Endothelial cell (in vitro differentiated cells): ENCODE data around the gene C22orf15. TPM values are rescaled to one million over a fixed set of nuclear protein-coding genes. Genes with fewer than 3 reads are reported as not detected.

Source experiments
- DNase-seq: peaks from one replicate; pipeline ENCODE4 v3.0.0; 2021; ENCODE audit warnings: low spot score
- H3K27ac Mint-ChIP-seq: one replicate; pipeline ENCODE4 v1.8.0; 2021; ENCODE audit warnings: mixed read lengths, inconsistent platforms; ENCODE audit not compliant: unreplicated experiment
- H3K27me3 Mint-ChIP-seq: one replicate; pipeline ENCODE4 v1.8.0; 2021; ENCODE audit warnings: mild to moderate bottlenecking, moderate library complexity, mixed read lengths, inconsistent platforms; ENCODE audit not compliant: unreplicated experiment
- H3K36me3 Mint-ChIP-seq: one replicate; pipeline ENCODE4 v1.8.0; 2021; ENCODE audit warnings: mild to moderate bottlenecking, low read depth, mixed read lengths, inconsistent platforms; ENCODE audit not compliant: unreplicated experiment
- H3K4me1 Mint-ChIP-seq: one replicate; pipeline ENCODE4 v1.8.0; 2021; ENCODE audit warnings: mild to moderate bottlenecking, mixed read lengths, inconsistent platforms; ENCODE audit not compliant: unreplicated experiment
- H3K4me3 Mint-ChIP-seq: one replicate; pipeline ENCODE4 v1.8.0; 2021; ENCODE audit warnings: mild to moderate bottlenecking, mixed read lengths, inconsistent platforms; ENCODE audit not compliant: unreplicated experiment
- H3K9me3 Mint-ChIP-seq: one replicate; pipeline ENCODE4 v1.8.0; 2021; ENCODE audit warnings: mixed read lengths, inconsistent platforms; ENCODE audit not compliant: unreplicated experiment
- total RNA-seq: library from RNA; stranded (reverse); fragmentation: NEBNext Ultra II Directional; extraction: Animal tissue kit (Norgen Biotek cat#: 25700); gene quantifications from one replicate; pipeline ENCODE4 v1.2.1, GENCODE V29; 2021; ENCODE audit not compliant: unreplicated experiment
- TF ChIP-seq, protein P1 (sequence below): fragments of 200-600 bp; sonication (generic); IDR thresholded peaks from one replicate; pipeline ENCODE4 v1.5.0; 2021; ENCODE audit warnings: antibody characterized with exemption; ENCODE audit not compliant: unreplicated experiment

The C22orf15 gene
- total RNA-seq, 1 donor from 2014 or later = 2.0 TPM

DNA sequence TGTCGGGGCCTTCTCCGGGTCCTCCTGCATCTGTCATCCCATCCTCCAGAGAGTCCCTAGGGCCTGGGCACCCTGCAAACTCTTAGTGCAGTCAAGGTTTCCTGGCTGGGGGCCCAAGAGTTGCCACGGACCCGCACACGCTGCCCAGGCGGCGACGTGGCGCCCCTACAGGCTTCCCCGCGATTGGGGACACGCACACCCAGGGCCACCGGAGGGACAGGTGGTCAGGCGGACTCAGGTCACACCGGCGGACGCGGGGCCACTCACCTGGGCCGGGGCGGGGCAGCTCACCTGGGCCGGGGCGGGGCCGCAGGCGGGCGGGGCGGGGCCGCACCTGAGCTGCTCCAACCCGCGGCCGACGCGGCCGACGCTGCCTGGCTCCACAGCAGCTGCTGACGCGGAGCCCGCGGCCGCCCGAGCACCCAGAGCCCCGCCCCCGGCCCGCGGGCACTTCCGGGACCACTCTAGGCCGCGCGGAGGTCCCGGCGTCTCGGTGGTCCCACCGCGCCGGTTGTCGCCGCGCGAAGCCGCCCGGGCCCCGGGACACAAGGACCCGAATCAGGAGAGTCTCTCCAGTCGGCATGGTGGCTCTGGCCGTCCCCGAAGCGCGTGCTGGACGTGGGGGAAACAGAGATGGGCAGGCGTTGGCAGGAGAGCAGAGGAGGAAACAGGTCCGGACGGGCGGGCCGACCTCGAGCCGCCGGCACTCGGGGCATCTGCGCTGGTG, 11.9 kb upstream of the C22orf15 start, which contains the start of gene ZNF70:
Gene ZNF70, minus strand, starts transcription at position 399 of the 727 bp plus-strand sequence. CDS start 5,972 bp downstream, outside the sequence.
- H3K36me3 Mint-ChIP-seq = peaks cover 5% of the 10 kb centered on the region
- H3K4me1 Mint-ChIP-seq = peaks cover 13% of the 10 kb centered on the region
- DNase-seq = peak; percentile 82
- H3K9me3 Mint-ChIP-seq = no peaks in the 10 kb centered on the region
- peaks cover 4% of the 10 kb centered on the region for H3K27me3 Mint-ChIP-seq
- H3K27ac Mint-ChIP-seq = no peak within 1 kb of the TSS
- TF ChIP-seq, protein P1, sequence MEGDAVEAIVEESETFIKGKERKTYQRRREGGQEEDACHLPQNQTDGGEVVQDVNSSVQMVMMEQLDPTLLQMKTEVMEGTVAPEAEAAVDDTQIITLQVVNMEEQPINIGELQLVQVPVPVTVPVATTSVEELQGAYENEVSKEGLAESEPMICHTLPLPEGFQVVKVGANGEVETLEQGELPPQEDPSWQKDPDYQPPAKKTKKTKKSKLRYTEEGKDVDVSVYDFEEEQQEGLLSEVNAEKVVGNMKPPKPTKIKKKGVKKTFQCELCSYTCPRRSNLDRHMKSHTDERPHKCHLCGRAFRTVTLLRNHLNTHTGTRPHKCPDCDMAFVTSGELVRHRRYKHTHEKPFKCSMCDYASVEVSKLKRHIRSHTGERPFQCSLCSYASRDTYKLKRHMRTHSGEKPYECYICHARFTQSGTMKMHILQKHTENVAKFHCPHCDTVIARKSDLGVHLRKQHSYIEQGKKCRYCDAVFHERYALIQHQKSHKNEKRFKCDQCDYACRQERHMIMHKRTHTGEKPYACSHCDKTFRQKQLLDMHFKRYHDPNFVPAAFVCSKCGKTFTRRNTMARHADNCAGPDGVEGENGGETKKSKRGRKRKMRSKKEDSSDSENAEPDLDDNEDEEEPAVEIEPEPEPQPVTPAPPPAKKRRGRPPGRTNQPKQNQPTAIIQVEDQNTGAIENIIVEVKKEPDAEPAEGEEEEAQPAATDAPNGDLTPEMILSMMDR = no peak
- peak within 1 kb of the TSS; percentile 89 for H3K4me3 Mint-ChIP-seq

DNA sequence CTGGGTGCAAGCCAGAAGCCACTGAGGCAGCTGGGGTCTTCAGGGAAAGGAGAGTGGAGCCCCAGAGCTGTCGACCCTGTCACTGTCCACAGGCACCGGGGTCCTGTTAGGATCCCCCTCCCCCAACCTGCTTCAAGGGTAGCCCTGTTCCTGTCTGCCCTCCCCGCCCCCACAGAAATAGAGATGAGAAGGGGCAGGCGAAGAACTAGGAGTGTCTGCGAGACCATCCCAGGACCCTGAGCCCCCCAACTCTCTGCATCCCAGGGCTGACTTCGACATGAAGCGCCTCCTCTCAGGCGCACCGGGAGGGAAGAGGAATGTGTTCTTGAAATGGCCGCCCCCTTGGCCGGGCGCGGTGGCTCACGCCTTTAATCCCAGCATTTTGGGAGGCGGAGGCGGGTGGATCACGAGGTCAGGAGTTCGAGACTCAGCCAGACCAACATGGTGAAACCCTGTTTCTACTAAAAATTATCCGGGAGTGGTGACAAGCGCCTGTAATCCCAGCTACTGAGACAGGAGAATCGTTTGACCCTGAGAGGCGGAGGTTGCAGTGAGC, 11.3 kb upstream of the C22orf15 start:
- Mint-ChIP-seq H3K4me3 (peak overlapping the region; percentile 85), H3K36me3 (peaks cover 3% of the 10 kb centered on the region), H3K27ac (no peak overlapping the region), H3K27me3 (peaks cover 4% of the 10 kb centered on the region), H3K4me1 (peaks cover 11% of the 10 kb centered on the region), H3K9me3 (no peaks in the 10 kb centered on the region)
- TF ChIP-seq, protein P1 = no peak
- DNase-seq = no peak

DNA sequence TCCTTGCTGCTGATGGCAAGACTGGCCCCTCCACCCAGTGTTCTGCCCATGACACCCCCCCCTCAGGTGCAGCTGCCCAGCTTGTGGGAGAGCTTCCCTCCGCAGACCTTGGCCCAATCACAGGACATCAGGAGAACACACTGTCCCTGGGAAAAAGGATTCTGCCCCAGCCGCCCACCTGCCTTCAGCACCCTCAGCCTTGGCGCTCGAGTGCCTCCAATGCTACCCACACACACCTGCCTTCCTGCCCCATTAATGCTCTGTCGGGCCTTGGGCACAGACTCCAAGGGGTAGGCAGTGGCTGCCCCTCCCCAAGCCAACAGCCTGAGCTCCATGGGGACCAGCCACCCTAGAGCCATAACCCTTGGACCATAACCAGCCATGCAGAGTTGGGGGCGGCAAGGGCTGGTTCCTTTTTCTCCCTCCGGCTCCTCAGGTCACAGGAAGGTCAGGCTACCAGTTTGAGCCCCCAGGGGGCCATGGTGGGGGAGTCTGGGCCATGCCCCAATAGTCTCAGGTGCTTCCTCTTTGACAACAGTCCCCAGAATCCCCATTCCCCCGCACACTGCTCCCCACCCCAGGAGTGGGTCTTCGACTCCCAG, 10.6 kb upstream of the C22orf15 start:
- Mint-ChIP-seq H3K4me3 (peak overlapping the region; percentile 83), H3K36me3 (no peaks in the 10 kb centered on the region), H3K27me3 (peaks cover 7% of the 10 kb centered on the region), H3K27ac (no peak overlapping the region), H3K9me3 (no peaks in the 10 kb centered on the region), H3K4me1 (peaks cover 11% of the 10 kb centered on the region)
- TF ChIP-seq, protein P1 = no peak
- no peak for DNase-seq

DNA sequence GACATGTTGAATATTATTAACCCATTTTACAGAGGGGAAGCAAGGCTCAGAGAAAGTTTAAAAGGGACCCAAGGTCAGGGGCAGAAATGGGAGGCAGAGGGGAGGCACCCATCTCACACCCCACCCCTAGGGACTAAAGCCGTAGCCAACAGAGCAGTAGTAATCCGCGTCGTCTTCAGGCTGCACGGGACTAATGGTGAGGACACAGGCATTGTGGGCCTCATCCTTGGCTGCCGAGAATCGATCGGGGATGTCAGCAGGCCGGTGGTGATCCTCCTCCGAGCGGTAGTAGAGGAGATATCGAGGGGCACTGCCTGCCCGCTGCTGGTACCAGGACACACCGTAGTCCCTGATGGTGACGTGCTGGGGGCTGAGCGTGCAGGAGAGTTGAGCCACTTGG, 10.0 kb upstream of the C22orf15 start:
- no peak overlapping the region for H3K4me3 Mint-ChIP-seq
- H3K9me3 Mint-ChIP-seq = no peaks in the 10 kb centered on the region
- DNase-seq = no peak
- H3K4me1 Mint-ChIP-seq = peaks cover 11% of the 10 kb centered on the region
- TF ChIP-seq, protein P1 = no peak
- no peak overlapping the region for H3K27ac Mint-ChIP-seq
- H3K36me3 Mint-ChIP-seq = no peaks in the 10 kb centered on the region
- H3K27me3 Mint-ChIP-seq = peaks cover 7% of the 10 kb centered on the region

DNA sequence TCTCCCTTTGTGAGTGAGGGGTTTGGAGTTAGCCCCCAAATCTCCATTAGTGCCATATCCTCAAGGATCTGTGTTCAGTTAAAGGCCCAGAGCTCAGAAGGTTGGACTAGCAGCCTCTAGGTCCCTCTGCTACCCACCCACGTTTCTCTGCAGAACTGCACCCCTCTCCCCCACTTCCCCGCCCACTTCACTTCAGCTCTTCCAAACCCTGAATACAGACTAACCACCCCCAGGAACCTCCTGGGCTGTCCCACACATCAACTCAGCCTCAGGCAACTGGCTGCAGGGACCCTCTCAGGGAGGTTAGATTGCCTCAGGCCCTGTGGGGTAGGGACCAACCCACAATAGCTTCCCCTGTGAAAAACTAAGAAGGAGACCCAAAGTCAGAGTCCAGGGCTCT, 9.4 kb upstream of the C22orf15 start:
- Mint-ChIP-seq H3K36me3 (no peaks in the 10 kb centered on the region), H3K4me3 (no peak overlapping the region)

More for the DNA sequence above, 9.4 kb upstream of the C22orf15 start:
- H3K27me3 Mint-ChIP-seq = peaks cover 7% of the 10 kb centered on the region
- DNase-seq = no peak
- TF ChIP-seq, protein P1 = no peak
- H3K27ac Mint-ChIP-seq = no peak overlapping the region
- no peaks in the 10 kb centered on the region for H3K9me3 Mint-ChIP-seq
- H3K4me1 Mint-ChIP-seq = peaks cover 11% of the 10 kb centered on the region
